Astrocyte (in vitro differentiated cells and primary cell): Measurements from ENCODE around the gene ZNF555.

ENCODE experiments used
- EZH2 ChIP-seq: IDR thresholded peaks from 2 replicates; pipeline ENCODE4 v1.6.1; 2012; ENCODE audit warnings: mild to moderate bottlenecking, low read length, inconsistent platforms; ENCODE audit not compliant: insufficient read depth
- TF ChIP-seq, protein P1 (sequence below): IDR thresholded peaks from 2 replicates; pipeline ENCODE4 v1.5.1; 2011; ENCODE audit warnings: low read depth, mild to moderate bottlenecking, inconsistent platforms, low read length, moderate library complexity; ENCODE audit not compliant: insufficient read depth

DNA sequence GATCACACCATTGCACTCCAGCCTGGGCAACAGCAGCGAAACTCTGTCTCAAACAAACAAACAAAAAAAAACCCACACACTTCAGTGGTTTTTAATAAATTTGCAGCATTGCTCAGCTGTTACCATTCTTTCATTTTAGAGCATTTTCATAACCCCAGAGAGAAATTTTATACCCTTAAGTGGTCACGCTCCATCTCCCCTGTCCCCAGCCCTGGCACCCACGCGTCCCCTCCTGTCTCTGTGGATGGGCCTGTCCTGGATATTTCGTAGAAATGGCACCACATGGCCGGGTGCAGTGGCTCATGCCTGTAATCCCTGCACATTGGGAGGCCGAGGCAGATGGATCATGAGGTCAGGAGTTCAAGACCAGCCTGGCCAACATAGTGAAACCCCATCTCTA lies 48.1 kb upstream of the ZNF555 start:
- TF ChIP-seq, protein P1, sequence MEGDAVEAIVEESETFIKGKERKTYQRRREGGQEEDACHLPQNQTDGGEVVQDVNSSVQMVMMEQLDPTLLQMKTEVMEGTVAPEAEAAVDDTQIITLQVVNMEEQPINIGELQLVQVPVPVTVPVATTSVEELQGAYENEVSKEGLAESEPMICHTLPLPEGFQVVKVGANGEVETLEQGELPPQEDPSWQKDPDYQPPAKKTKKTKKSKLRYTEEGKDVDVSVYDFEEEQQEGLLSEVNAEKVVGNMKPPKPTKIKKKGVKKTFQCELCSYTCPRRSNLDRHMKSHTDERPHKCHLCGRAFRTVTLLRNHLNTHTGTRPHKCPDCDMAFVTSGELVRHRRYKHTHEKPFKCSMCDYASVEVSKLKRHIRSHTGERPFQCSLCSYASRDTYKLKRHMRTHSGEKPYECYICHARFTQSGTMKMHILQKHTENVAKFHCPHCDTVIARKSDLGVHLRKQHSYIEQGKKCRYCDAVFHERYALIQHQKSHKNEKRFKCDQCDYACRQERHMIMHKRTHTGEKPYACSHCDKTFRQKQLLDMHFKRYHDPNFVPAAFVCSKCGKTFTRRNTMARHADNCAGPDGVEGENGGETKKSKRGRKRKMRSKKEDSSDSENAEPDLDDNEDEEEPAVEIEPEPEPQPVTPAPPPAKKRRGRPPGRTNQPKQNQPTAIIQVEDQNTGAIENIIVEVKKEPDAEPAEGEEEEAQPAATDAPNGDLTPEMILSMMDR = no peak
- no peak for TF ChIP-seq EZH2
